HG03469 (cell line): ENCODE measurements around the gene LST1.

Source experiments
- ATAC-seq: cut with Tn5 transposase; IDR thresholded peaks from one replicate; pipeline ENCODE4 v1.9.1; 2021; ENCODE audit warnings: mild to moderate bottlenecking, moderate library complexity, moderate number of reproducible peaks; ENCODE audit not compliant: unreplicated experiment

The LST1 gene

DNA sequence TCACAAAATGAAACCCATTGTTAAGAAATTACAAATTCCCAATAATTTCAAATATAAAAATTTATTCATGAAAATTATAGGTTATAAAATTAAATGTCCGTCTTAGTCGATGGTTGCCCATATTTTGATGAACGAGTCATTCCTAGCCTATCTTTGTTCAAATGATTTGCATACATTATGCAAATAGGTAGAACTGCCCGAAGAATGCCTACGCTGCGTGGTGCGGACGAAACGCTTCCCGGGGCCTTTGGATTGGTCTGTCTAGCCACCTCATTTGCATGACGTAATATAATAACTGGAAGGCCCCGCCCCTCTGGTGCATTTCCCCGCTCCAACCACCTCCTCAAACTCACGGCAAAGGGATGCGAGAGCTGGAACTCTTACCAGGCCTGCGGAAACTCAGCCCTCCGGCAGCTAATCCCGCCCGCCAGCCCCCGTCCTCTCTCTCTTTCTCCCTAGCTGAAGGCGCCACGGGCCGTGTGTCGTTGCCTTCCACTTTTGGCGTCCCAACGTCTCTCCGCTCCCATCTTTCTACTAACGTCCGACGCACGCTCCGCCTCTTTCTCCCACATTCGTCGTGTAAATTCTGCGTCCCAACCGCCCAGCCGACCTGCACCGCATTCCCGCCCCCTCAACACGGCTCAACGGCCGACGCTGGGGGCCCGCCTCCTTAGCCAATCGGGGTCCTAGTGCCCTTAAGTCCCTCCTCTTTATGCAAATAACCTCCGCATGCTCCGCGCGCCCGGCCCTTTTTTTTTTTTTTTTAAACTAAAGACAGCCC is 33.9 kb downstream of the LST1 start:
- peak; percentile 39 for ATAC-seq

DNA sequence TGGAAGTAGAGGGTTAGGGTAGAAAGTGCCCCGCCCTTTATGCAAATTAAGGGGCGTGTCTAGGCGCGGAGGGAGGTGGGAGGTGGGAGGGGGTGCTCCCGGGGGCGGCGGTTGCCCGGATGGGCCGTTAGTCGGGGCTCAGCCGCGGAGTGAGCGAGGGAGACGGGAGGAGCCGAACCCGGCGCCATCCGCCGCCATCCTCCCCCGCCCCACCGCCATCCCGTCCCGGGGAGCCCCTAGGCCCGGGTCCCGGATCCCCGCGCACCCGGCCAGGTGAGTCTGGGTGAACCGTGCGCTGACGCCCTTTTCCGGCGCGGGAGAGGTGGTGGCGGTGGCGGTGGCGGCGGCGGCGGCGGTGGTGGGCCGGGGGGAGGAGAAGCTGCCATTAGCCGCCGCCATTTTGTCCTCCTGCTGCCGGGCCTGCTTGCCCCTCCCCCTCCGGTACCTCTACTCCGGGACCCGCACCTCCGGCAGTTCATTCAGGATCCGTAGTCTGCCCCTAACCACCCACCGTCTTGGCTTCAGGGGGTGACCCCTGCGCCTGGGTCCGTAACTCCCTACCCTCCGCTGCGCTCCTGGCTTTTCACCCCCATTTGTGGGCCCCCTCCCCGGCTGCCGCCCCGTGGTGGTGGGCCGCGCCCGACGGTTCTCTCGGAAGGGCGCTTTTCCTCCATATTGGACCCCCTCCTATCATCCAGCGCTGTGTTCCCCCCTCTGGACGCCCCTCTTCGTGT is 34.7 kb downstream of the LST1 start, which contains the start of gene PRRC2A:
TSS of gene PRRC2A (plus strand) at position 130 of the 734 bp plus-strand sequence. CDS start 2,075 bp downstream, outside the sequence.
- ATAC-seq, result peak; percentile 11

DNA sequence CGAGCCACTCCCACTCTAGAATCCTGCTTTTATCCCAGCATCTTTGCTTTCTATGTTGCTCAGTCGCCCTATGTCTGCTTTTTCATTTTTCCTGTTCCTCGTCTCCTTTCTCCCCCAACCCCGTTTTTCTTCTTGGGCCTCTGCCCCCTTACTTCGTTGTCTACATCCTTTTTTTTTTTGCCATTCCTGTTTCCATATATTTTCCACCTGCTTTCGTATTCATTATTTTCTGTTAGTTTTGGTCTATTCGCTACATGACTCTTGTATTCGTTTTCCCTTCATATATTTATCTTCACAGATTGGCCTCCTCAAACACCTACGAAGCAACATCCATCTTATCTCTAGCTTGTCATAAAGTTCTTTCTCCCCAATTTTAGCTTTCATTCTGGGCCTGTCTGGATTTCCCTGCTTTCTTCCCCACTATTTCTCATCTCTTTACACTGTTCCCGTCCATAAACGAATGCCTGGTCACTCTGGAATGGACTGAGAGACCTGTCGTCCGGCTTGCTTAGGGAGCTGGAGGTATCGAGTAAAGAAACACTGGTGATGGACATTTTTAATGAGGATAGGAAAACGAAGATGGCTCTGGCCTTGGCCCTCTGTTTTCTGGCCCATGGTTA is 35.4 kb downstream of the LST1 start:
- no peak for ATAC-seq

DNA sequence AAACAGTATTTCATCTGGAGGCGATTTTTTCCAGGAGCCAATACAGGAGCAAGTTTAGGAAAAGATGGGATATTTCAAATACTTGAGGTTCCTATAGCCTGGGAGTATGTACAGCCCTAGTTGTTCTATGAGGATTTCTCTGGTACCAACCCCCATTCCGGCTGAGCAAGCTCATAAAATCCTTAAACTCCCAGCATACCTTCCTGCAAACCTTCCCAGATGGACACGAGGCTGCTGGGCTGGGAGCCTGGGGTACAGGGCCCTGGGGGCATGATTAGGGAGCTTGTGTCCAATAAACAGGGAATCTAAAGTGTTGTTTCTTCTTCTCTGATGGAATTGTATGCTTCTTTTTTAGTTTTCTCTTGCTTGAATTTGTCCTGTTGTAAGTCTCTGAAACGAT is 35.9 kb downstream of the LST1 start:
- ATAC-seq, result no peak

DNA sequence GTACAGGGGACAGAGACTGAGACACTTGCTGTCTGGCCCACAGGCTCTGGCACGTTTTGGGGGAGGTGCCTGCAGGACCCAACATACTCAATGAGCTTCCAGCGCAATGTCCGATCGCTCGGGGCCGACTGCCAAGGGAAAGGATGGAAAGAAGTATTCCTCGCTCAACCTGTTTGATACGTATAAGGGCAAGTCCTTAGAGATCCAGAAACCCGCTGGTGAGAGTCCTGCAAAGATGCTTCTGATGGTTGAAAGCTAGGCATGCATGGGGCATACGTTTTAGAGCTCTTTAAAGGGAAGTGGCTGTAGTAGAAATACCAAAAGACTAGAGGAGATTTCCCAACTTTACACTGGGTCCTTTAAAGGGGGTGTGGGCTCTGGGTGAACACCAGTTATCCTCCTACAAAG is 36.6 kb downstream of the LST1 start:
- ATAC-seq, result no peak

DNA sequence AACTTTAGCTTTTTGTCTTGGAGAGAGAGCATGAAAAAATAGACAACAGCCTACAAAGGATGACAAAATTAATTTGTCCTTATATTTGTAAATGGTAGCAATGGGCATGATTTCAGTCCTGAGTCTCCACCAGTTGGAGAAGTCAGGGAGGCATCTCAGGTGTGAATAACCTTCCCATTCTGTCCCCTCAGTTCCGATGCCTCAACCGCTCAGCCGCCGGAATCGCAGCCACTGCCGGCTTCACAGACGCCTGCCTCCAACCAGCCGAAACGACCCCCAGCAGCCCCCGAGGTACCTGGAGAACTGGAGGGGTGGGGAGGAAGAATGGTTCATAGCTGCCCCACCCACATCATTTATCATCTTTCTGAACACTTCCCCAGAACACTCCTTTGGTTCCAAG is 38.0 kb downstream of the LST1 start:
- ATAC-seq, result no peak

DNA sequence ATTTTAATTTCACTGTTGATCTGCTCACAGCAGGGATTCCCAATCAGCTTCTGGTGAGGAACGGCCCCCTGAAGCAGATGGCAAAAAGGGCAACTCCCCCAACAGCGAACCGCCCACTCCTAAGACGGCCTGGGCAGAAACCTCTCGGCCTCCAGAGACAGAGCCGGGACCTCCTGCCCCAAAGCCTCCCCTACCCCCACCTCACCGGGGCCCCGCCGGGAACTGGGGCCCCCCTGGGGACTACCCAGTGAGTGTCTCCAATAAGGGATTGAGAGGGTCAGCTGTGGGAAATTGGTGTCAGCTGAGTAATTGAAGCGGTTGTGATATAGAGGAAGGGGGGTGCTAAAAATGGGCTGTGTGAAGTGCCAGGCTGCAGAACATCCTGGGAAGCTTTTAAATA is 40.9 kb downstream of the LST1 start:
- ATAC-seq, result no peak

DNA sequence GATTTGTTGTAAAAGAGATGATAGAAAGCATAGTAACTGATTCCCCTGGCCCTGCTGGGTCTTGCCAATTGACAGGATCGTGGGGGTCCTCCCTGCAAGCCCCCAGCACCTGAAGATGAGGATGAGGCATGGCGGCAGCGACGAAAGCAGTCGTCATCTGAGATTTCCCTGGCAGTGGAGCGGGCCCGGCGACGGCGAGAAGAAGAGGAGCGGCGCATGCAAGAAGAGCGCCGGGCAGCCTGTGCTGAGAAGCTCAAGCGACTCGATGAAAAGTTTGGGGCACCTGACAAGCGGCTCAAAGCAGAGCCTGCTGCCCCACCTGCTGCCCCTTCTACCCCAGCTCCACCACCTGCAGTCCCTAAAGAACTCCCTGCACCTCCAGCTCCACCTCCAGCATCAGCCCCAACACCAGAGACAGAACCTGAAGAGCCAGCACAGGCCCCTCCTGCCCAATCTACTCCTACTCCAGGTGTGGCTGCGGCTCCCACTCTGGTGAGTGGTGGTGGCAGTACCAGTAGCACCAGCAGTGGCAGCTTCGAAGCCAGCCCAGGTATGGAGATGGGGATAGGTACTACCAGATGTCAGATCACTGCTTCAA is 41.7 kb downstream of the LST1 start:
- no peak for ATAC-seq

DNA sequence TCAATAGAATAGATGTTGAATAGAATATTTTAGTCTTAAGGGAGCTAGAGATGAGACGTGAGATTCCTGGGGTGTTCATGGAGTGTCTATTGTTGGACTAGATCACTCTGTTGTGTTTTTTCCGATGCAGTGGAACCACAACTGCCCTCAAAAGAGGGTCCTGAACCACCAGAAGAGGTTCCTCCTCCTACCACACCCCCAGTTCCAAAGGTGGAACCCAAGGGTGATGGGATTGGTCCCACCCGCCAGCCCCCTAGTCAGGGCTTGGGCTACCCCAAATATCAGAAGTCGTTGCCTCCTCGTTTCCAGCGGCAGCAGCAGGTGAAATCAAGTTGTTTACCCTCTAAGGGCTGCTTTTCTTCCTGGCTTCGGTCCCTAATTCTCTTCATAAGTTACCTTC is 42.9 kb downstream of the LST1 start:
- ATAC-seq, result no peak

DNA sequence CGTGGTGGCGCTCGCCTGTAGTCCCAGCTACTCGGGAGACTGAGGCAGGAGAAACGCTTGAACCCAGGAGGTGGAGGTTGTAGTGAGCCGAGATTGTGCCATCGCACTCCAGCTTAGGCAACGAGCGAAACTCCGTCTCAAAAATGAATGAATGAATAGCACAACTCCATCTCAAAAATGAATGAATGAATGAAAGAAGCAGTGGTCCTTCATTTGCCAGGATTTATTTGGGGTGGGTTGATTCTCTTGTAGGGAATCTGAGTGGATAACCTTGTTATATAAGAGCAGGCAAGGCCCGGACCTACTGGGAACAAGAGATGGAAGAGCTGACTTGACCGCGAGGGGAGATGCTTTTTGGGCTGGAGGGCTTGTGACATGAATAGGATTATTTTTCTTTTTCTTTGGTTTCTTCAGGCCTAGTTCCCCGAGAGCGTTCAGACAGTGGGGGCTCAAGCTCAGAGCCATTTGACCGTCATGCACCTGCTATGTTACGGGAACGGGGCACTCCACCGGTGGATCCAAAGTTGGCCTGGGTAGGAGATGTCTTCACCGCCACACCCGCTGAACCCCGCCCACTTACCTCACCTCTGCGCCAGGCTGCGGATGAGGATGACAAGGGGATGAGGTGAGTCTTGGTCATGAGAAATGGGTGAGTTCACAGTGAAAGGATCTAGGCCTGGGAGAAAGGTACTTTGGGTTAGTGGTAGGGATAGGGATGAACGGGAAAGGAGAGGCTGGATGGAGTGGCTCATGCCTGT is 44.3 kb downstream of the LST1 start:
- ATAC-seq, result no peak

DNA sequence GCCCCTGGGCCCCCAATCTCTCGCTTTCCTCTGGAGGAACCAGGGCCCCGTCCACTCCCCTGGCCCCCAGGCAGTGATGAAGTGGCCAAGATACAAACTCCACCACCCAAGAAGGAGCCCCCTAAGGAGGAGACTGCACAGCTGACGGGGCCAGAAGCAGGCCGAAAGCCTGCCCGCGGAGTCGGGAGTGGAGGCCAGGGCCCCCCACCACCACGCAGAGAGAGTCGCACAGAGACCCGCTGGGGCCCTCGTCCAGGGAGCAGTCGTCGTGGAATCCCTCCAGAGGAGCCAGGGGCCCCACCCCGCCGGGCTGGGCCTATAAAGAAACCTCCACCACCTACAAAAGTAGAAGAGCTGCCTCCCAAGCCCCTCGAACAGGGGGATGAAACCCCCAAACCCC is 45.1 kb downstream of the LST1 start:
- no peak for ATAC-seq

DNA sequence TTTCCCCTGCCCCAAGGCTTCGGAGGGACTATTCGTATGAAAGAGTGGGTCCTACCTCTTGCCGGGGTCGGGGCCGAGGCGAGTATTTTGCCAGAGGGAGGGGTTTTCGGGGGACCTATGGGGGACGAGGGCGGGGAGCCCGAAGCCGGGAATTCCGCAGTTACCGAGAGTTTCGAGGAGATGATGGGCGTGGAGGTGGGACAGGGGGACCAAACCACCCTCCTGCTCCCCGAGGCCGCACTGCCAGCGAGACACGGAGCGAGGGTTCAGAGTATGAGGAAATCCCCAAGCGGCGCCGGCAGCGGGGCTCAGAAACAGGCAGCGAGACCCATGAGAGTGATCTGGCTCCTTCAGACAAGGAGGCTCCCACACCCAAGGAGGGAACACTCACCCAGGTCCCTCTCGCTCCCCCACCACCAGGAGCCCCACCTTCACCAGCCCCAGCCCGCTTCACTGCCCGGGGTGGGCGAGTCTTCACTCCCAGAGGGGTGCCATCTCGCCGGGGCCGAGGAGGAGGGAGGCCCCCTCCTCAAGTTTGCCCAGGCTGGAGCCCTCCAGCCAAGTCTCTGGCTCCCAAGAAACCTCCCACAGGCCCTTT is 45.7 kb downstream of the LST1 start:
- ATAC-seq, result no peak

DNA sequence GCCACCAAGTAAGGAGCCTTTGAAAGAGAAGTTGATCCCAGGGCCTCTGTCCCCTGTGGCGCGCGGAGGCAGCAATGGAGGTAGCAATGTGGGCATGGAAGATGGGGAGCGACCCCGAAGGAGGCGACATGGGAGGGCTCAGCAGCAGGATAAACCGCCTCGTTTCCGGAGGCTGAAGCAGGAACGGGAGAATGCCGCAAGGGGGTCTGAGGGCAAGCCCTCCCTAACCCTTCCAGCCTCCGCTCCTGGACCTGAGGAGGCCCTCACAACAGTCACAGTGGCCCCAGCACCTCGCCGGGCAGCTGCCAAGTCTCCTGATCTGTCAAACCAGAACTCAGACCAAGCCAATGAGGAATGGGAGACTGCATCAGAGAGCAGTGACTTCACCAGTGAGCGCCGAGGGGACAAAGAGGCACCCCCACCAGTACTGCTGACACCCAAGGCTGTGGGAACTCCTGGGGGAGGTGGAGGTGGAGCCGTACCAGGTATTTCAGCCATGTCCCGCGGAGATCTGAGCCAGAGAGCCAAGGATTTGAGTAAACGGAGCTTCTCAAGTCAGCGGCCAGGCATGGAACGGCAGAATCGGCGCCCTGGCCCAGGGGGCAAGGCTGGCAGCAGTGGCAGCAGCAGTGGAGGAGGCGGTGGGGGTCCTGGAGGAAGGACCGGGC is 46.3 kb downstream of the LST1 start:
- no peak for ATAC-seq

DNA sequence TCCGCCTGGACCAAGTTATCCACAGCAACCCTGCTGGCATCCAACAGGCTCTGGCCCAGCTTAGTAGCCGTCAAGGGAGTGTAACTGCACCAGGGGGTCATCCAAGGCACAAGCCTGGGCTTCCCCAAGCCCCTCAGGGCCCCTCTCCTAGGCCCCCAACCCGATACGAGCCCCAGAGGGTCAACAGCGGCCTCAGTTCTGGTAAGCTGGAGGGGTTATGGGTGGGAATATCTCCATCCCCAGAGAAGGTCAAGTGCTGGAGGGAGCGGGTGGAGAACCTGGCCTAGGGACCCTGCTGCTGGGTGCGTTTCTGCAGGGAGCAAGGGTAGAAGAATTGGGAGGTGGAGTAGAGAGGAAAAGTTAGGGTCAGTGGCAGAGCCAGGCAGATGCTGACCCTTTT is 47.4 kb downstream of the LST1 start:
- no peak for ATAC-seq

DNA sequence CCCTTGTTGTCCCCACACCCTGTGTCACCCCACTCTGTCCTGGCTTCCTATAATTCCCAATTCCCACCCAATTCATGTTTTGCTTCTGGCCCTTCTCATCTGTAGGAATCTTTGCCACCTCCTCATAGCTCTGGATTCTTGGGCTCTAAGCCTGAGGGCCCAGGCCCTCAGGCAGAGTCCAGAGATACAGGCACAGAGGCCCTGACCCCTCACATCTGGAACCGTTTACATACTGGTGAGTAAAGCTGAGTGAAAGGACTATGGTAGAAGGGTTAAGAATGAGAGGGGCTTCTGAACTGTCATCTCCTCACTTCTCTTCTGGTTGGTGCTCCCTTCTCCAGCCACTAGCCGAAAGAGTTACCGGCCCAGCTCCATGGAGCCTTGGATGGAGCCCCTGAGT is 48.1 kb downstream of the LST1 start:
- ATAC-seq, result no peak

DNA sequence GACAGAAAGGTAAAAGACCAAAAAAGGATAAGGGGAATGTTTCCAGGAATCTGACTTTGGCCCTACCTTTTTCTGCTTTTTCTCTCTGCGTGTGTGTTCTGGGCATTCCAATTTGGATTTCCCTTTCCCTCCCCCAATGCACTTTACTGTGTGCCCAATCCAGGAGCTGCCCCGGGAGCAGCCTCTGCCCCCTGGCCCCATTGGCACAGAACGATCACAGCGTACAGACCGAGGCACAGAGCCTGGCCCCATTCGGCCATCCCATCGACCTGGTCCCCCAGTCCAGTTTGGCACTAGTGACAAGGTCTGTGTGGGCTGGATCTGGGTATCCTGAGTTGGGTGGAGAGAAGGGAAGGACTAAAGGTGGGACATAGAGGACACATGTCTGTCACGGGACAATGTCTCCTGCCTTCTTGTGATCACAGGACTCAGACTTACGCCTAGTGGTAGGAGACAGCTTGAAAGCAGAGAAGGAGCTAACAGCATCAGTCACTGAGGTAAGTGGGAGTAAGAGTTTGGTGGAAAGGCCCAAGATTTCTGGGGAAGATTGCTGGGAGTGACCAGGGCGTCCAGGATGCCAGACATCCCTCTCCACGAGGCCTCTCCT is 49.0 kb downstream of the LST1 start:
- no peak for ATAC-seq

DNA sequence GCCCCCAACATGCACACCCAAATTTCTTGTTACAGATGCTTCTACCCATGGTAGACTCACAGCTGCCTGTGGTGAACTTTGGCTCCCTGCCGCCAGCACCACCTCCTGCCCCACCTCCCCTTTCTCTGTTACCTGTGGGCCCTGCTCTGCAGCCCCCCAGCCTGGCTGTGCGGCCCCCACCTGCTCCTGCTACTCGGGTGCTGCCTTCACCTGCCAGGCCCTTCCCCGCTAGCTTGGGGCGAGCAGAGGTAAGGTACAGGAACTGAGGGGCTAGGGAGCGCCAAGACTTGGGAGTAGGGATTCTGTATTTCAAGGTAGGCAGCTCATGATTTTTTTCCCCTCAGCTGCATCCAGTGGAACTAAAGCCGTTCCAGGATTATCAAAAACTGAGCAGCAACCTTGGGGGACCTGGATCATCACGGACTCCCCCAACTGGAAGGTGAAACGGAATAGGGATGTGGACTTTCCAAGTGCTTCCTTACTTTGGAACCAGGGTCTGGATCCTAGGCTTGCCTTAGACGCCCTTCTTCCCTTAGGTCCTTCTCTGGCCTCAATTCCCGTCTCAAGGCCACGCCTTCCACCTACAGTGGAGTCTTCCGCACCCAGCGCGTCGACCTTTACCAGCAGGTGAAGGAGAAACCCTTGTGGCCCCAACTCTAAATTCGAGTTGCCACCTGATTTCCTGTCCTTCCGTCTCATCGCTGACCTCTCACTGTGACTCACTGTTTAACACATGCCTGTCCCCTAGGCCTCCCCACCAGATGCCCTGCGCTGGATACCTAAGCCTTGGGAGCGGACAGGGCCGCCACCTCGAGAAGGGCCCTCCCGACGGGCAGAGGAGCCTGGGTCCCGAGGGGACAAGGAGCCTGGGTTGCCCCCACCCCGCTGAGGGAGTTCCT is 50.9 kb downstream of the LST1 start:
- ATAC-seq, result no peak
